ENCODE measurements around the gene SAMD4A. TPM values are rescaled to one million over a fixed set of nuclear protein-coding genes. Genes with fewer than 3 reads are reported as not detected.

The SAMD4A gene
- total RNA-seq, 2 experiments from 2014 or later, result 0.06 to 1.0 TPM

DNA sequence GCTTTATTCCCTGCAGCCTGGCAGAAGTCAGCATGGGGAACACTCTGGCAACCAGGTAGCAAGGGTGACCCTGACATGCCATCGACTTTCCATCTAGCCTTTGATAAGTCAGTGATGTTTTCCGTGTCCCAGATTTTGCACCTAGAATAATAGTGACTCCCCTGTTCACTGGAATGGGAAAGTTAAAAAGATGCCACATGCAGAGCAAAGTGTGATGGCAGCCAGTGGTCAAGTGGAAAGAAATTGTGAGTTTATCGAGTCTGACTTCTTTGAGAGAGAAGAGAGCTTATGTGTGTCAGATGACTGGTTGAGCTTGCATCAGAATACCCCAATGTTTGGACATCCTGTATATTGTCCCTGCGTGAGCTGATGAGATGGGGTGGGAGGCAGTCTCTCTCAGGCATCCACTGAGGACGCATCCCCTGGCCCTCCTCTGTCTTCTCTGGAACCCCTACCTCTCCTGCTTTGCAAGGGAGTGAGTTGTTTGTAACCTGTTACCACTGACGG is 187.2 kb downstream of the SAMD4A start:
- Histone ChIP-seq H3K4me3 (ENCODE audit: low read depth, low read length, poor library complexity, severe bottlenecking) (no peak overlapping the region), H3K4me1 (ENCODE audit: insufficient read depth, low read length, poor library complexity, severe bottlenecking) (no peaks in the 10 kb centered on the region), H4K20me1 (ENCODE audit: insufficient read depth, low read length) (no peaks in the 10 kb centered on the region), H3K9me3 (ENCODE audit: low read length) (no peaks in the 10 kb centered on the region), H2AFZ (ENCODE audit: low read length) (no peak overlapping the region), H3K4me2 (ENCODE audit: low read length) (no peak overlapping the region), H3K27ac (ENCODE audit: low read depth, low read length, poor library complexity, severe bottlenecking) (no peak overlapping the region), H3K36me3 (ENCODE audit: insufficient read depth, low read length) (no peaks in the 10 kb centered on the region), H3K79me2 (ENCODE audit: insufficient read depth, low read depth, low read length) (no peaks in the 10 kb centered on the region), H3K9me2 (ENCODE audit: insufficient read depth, low read length) (no peaks in the 10 kb centered on the region)
- ChIA-PET POLR2A (no interaction called here), CTCF (ENCODE audit: unreplicated experiment) (no interaction called here)
- no peak for DNase-seq (ENCODE audit: low spot score)
- BruUV-seq (replicated peaks), result no TSS peak
- intact Hi-C loops (cut with micrococcal nuclease; ENCODE audit: unreplicated experiment), result no loop called here
- TF ChIP-seq EZH2phosphoT487 (IDR thresholded peaks at IDR 0.05; ENCODE audit: borderline replicate concordance, low read depth, low read length), result no peak
- TF ChIP-seq, protein P1, sequence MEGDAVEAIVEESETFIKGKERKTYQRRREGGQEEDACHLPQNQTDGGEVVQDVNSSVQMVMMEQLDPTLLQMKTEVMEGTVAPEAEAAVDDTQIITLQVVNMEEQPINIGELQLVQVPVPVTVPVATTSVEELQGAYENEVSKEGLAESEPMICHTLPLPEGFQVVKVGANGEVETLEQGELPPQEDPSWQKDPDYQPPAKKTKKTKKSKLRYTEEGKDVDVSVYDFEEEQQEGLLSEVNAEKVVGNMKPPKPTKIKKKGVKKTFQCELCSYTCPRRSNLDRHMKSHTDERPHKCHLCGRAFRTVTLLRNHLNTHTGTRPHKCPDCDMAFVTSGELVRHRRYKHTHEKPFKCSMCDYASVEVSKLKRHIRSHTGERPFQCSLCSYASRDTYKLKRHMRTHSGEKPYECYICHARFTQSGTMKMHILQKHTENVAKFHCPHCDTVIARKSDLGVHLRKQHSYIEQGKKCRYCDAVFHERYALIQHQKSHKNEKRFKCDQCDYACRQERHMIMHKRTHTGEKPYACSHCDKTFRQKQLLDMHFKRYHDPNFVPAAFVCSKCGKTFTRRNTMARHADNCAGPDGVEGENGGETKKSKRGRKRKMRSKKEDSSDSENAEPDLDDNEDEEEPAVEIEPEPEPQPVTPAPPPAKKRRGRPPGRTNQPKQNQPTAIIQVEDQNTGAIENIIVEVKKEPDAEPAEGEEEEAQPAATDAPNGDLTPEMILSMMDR (conservative IDR thresholded peaks at IDR 0.05; ENCODE audit: low read length), result no peak

DNA sequence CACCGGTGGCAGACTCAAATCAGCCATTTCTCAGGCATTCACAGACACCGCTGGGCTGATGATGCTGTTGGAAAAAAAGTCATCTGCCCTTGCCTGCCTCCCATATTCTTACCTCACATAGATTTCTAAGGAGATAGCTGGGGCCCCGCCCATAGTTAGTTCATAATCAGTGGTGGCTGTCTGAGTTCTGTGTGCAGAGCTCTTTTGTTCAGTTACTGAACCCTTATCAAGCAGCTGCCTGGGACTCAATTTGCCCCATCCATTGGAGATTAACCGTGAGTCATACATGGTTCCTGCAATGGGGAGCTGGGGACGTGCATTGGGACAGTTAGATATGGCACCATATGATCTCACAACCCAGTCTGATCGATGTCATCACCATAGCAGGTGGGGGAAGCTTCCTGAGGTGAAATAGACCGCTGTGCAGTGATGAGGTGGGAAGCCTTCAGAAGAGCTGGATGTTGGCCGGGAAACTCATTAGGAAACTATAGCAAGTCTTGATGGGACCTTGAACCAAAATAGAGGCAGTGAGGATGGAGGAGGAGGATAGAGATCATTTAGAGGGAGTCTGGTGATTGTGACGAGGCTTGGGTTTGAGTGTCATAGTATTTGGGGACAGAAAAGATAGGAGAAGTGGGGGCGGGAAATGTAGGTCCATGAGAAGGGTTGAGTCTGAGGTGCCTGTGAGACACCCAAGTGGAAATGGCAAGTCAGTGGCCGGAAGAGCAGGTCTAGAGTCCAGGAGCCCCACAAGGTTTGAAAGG is 187.9 kb downstream of the SAMD4A start:
- Histone ChIP-seq H3K9me2 (ENCODE audit: insufficient read depth, low read length) (no peaks in the 10 kb centered on the region), H3K4me1 (ENCODE audit: insufficient read depth, low read length, poor library complexity, severe bottlenecking) (no peaks in the 10 kb centered on the region), H2AFZ (ENCODE audit: low read length) (no peak overlapping the region), H3K79me2 (ENCODE audit: insufficient read depth, low read depth, low read length) (no peaks in the 10 kb centered on the region), H3K36me3 (ENCODE audit: insufficient read depth, low read length) (no peaks in the 10 kb centered on the region), H3K27ac (ENCODE audit: low read depth, low read length, poor library complexity, severe bottlenecking) (no peak overlapping the region), H4K20me1 (ENCODE audit: insufficient read depth, low read length) (no peaks in the 10 kb centered on the region), H3K9me3 (ENCODE audit: low read length) (no peaks in the 10 kb centered on the region), H3K4me2 (ENCODE audit: low read length) (no peak overlapping the region), H3K4me3 (ENCODE audit: low read depth, low read length, poor library complexity, severe bottlenecking) (no peak overlapping the region)
- TF ChIP-seq, protein P1 (conservative IDR thresholded peaks at IDR 0.05; ENCODE audit: low read length), result no peak
- no peak for TF ChIP-seq EZH2phosphoT487 (IDR thresholded peaks at IDR 0.05; ENCODE audit: borderline replicate concordance, low read depth, low read length)
- intact Hi-C loops (cut with micrococcal nuclease; ENCODE audit: unreplicated experiment), result no loop called here
- CTCF ChIA-PET (ENCODE audit: unreplicated experiment), result no interaction called here
- no peak for DNase-seq (ENCODE audit: low spot score)
- POLR2A ChIA-PET, result no interaction called here
- no TSS peak for BruUV-seq (replicated peaks)
